HG03103 (cell line): ENCODE measurements around the gene ZNF778.
"Not testable (repeated sequence)": the region's sequence is repeated elsewhere in the genome, so short reads cannot be mapped to it uniquely, and the experiment has no call there.

Experiments
- ATAC-seq: cut with Tn5 transposase; IDR thresholded peaks from one replicate; pipeline ENCODE4 v1.9.1; 2021; ENCODE audit warnings: low read depth; ENCODE audit not compliant: unreplicated experiment

ZNF778 gene

GRCh38 chr16:89210904-89211515, 6.5 kb upstream of the ZNF778 start:
- no peak for ATAC-seq

GRCh38 chr16:89216315-89217137, 977 bp upstream of the ZNF778 start:
- no peak for ATAC-seq

- ATAC-seq, result no peak
Measured at GRCh38 chr16:89217138-89217387, 440 bp upstream of the ZNF778 start.

- no peak for ATAC-seq
Measured at GRCh38 chr16:89219365-89219764, 1.9 kb downstream of the ZNF778 start.

GRCh38 chr16:89221604-89222003, 4.1 kb downstream of the ZNF778 start:
- ATAC-seq, result no peak

- no peak for ATAC-seq
Measured at GRCh38 chr16:89222931-89223330, 5.4 kb downstream of the ZNF778 start.

GRCh38 chr16:89224665-89225064, 7.2 kb downstream of the ZNF778 start:
- no peak for ATAC-seq

GRCh38 chr16:89230255-89230654, 12.8 kb downstream of the ZNF778 start:
- no peak for ATAC-seq

GRCh38 chr16:89232107-89232506, 14.6 kb downstream of the ZNF778 start:
- no peak for ATAC-seq

GRCh38 chr16:89233678-89234490, 16.4 kb downstream of the ZNF778 start:
- no peak for ATAC-seq

GRCh38 chr16:89237733-89238132, 20.2 kb downstream of the ZNF778 start:
- no peak for ATAC-seq

- peak; percentile 48 for ATAC-seq
Measured at GRCh38 chr16:89241187-89242007, 23.9 kb downstream of the ZNF778 start.

- ATAC-seq, result no peak
Measured at GRCh38 chr16:89242795-89243200, 25.3 kb downstream of the ZNF778 start.

GRCh38 chr16:89243664-89244063, 26.2 kb downstream of the ZNF778 start:
- ATAC-seq, result no peak

- not testable (repeated sequence) for ATAC-seq
Measured at GRCh38 chr16:89244264-89244663, 26.8 kb downstream of the ZNF778 start.

- no peak for ATAC-seq
Measured at GRCh38 chr16:89244754-89245153, 27.3 kb downstream of the ZNF778 start.

GRCh38 chr16:89246383-89246902, 28.9 kb downstream of the ZNF778 start:
- no peak for ATAC-seq

GRCh38 chr16:89246903-89247733, 29.6 kb downstream of the ZNF778 start:
- peak; percentile 69 for ATAC-seq

- ATAC-seq, result not testable (repeated sequence)
Measured at GRCh38 chr16:89247734-89248075, 30.2 kb downstream of the ZNF778 start.
